ENCODE results near the gene CALHM3.
A peak's percentile ranks its signal among the peaks of the same experiment; 100 is the strongest.
"Not testable (repeated sequence)": the region's sequence is repeated elsewhere in the genome, so short reads cannot be mapped to it uniquely, and the experiment has no call there.

The CALHM3 gene

DNA sequence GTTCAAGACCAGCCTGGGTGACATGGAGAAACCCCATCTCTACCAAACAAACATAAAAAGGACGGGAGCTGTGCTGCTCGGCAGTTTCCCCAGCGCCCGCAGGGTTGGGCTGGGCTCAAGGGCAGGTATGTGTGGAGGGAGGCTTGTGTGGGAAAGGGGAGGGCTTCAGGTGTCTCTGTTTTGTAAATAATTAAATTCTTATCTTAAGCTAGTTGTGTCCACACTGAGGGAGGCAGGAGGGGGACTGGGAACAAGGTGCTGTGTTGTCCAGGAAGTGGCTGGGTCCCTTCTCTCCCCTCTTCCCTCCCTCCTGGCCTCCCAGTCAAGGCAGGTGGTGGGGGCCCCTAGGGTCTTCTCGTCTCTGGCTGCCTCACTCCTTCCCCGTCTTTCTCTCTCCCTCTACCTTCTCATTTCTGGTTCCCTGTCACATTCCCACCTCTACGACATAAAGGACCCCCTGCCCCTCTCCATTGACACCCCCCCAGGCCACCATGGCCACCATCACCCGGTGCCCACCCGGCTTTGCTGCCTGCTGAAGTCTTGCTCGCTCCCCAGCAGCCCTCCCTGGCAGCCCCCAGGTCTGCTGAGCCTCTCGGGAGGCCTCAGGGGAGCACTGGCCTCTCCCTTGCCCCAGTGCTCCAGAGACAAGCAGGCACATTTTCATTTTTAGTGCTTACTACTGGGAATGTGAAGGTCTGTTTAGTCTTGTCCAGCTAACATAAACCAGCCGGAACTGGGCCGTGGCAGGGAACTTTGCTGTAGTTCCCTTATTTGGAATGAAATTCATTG lies 33.7 kb upstream of the CALHM3 start:
- H3K9ac ChIP-seq (ENCODE audit: low read length), result peak overlapping the region; percentile 29
- H3K36me3 ChIP-seq (ENCODE audit: control insufficient read depth, insufficient read depth, low read length), result no peaks in the 10 kb centered on the region
- peak overlapping the region; percentile 64; the same call in 1 of the 2 replicates for H3K27ac ChIP-seq (ENCODE audit: low read depth, low read length)
- no peaks in the 10 kb centered on the region for H3K9me3 ChIP-seq (ENCODE audit: control insufficient read depth, insufficient read depth, low read depth, low read length)
- no peak overlapping the region for H3K4me3 ChIP-seq (ENCODE audit: low read depth, low read length)
- peaks cover 25% of the 10 kb centered on the region; the same call in 1 of the 2 replicates for H3K4me1 ChIP-seq (ENCODE audit: control insufficient read depth, insufficient read depth, low read length)
- no peaks in the 10 kb centered on the region for H3K27me3 ChIP-seq (ENCODE audit: control insufficient read depth, insufficient read depth, low read length)

DNA sequence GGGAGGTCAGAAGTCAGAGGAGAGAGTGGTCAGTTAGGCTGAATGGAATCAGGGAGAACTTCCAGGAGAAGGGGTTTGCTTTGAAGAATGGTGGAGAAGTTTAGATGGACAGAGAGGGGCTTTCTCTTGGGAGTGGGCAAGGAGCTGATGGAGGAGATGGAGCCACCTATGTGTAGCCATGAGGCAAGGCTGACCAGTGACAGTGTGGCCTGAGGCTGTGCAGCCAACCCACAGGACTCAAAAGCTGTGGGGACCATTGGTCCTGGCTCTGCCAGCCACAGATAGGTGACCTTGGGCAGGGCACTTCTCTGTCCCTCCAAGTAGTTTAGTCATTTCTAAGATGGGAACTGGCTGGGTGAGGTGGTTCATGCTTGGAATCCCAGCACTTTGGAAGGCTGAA lies 33.1 kb upstream of the CALHM3 start:
- Histone ChIP-seq H3K4me3 (ENCODE audit: low read depth, low read length) (no peak overlapping the region), H3K36me3 (ENCODE audit: control insufficient read depth, insufficient read depth, low read length) (no peaks in the 10 kb centered on the region), H3K27ac (ENCODE audit: low read depth, low read length) (no peak overlapping the region), H3K27me3 (ENCODE audit: control insufficient read depth, insufficient read depth, low read length) (no peaks in the 10 kb centered on the region), H3K4me1 (ENCODE audit: control insufficient read depth, insufficient read depth, low read length) (peaks cover 31% of the 10 kb centered on the region; the same call in 1 of the 2 replicates), H3K9ac (ENCODE audit: low read length) (no peak overlapping the region), H3K9me3 (ENCODE audit: control insufficient read depth, insufficient read depth, low read depth, low read length) (no peaks in the 10 kb centered on the region)

DNA sequence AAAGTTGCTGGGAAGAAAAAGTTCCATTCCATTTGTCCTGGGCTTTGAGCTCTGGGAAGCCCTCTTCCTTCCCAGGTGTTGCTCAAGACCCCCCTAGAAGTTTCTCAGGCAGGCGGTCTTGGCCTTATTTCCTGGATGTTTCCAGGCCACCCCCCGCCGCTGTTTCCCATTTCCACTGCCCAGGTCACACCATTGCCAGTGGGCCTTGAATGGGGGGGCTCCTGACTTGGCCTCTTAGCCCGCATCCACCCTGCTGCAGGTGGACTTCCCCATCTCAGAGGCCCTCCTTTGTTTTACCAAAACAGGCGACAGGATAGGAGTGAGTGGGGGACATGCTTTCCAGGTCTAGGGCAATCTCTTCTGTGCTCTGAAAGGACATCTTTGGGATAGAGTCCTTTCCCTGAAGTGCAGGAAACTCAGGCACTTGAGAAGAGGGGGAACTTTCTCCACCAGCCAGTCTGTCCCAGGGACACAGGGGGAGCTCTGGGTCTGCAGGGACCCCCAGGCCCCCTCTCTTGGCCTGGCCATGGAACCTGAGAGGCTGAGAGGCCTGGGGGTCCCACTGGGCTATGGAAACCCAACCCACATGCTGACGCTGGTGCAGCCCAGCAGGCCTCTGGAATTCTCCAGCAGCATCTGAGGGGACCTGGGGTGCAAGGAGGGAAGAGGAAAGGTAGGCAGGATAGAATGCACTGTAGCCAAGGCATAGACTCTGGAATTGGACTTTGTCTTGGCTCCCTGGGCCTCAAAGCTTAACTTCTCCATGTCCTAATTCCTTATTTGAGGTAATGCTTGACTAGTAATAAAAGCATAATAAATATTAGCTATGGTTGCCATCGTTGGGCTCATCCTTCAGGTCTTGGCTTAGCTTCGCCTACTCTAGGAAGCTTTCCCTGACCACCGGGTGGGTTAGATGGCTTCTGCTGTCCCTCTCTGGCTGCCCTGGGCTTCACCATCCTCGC lies 32.0 kb upstream of the CALHM3 start:
- no peaks in the 10 kb centered on the region for H3K9me3 ChIP-seq (ENCODE audit: control insufficient read depth, insufficient read depth, low read depth, low read length)
- H3K36me3 ChIP-seq (ENCODE audit: control insufficient read depth, insufficient read depth, low read length), result no peaks in the 10 kb centered on the region
- H3K27ac ChIP-seq (ENCODE audit: low read depth, low read length), result no peak overlapping the region
- peaks cover 34% of the 10 kb centered on the region; the same call in 1 of the 2 replicates for H3K4me1 ChIP-seq (ENCODE audit: control insufficient read depth, insufficient read depth, low read length)
- H3K27me3 ChIP-seq (ENCODE audit: control insufficient read depth, insufficient read depth, low read length), result no peaks in the 10 kb centered on the region
- no peak overlapping the region for H3K9ac ChIP-seq (ENCODE audit: low read length)
- no peak overlapping the region for H3K4me3 ChIP-seq (ENCODE audit: low read depth, low read length)

DNA sequence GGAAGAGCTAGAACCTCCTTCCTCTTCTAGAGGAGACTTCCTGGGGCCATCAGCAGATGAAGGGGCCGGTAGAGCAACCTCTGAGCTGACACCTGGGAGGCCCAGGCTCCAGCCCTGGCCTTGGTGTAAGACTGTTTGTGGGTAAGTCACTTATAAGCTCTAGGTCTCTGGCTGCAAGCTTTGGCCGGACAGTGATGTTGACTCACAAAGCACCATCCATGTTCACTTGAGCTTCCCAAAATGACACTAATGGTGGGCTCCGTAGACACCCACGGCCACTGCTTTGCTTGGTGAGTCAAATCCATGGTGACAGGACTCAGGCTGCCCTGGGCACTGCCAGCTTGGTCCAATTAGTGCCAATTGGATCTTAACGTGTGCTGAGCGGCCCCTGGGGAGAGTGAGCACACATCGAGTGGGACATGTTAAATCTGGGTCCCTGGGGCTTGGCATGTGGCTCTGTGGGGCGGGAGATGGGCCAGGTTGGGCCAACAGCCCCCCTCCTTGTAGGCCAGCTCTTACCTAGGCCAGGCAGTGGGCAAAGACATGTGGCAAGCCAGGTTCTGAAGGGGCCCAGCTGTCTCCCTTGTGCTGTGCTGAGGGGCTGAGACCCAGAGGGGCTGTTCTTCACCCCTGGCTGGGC lies 31.1 kb upstream of the CALHM3 start:
- Histone ChIP-seq H3K27ac (ENCODE audit: low read depth, low read length) (no peak overlapping the region), H3K9me3 (ENCODE audit: control insufficient read depth, insufficient read depth, low read depth, low read length) (no peaks in the 10 kb centered on the region), H3K27me3 (ENCODE audit: control insufficient read depth, insufficient read depth, low read length) (no peaks in the 10 kb centered on the region), H3K4me3 (ENCODE audit: low read depth, low read length) (no peak overlapping the region), H3K36me3 (ENCODE audit: control insufficient read depth, insufficient read depth, low read length) (no peaks in the 10 kb centered on the region), H3K9ac (ENCODE audit: low read length) (no peak overlapping the region), H3K4me1 (ENCODE audit: control insufficient read depth, insufficient read depth, low read length) (peaks cover 34% of the 10 kb centered on the region; the same call in 1 of the 2 replicates)

DNA sequence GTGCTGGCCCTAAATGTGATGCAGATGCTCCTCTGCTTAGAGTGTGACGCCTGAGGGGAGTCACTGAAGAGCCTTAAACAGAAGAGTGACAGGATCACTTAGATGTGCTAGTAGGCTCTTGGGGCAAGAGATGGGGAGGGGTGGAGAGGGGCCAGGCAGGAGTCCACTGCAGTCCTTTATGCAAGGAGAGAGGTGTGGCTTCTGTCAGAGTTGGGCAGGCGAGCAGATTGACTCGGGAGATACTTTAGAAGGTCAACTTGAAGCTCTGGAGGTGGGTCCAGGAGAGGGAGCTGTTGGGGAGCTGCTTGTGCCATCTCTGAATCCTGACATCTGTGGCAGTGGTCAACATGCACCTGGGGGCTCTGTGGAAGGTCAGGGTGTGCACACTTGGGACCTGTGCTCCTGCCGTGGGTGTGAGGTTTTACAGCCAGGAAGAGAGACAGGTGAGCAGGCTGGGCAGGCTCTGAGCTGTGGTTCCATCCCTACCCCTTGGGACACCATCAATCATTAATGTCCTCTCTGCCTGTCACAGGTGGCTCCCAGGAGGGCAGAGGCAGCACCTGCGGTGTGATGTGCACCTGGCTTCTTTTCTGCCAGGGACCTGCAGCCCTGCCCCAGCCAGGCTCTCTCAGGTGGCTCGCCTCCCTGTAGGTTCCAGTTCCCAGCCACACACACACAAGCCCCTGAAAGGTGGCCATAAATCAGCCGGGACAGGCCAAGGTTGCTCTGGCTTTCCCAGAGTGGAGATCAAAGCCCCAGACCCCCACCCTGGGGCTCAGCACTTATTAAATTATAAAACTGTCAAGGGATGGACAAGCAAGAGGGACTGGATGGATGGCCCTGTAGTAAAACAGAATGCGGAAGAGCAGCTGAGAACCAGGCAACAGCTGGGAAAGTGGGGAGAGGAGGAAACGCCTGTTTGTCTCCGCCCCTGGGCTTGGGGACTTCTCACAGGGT lies 28.5 kb upstream of the CALHM3 start:
- H3K9me3 ChIP-seq (ENCODE audit: control insufficient read depth, insufficient read depth, low read depth, low read length), result no peaks in the 10 kb centered on the region
- H3K27ac ChIP-seq (ENCODE audit: low read depth, low read length), result no peak overlapping the region
- H3K36me3 ChIP-seq (ENCODE audit: control insufficient read depth, insufficient read depth, low read length), result no peaks in the 10 kb centered on the region
- peaks cover 34% of the 10 kb centered on the region; the same call in 1 of the 2 replicates for H3K4me1 ChIP-seq (ENCODE audit: control insufficient read depth, insufficient read depth, low read length)
- no peak overlapping the region for H3K9ac ChIP-seq (ENCODE audit: low read length)
- H3K4me3 ChIP-seq (ENCODE audit: low read depth, low read length), result no peak overlapping the region
- no peaks in the 10 kb centered on the region for H3K27me3 ChIP-seq (ENCODE audit: control insufficient read depth, insufficient read depth, low read length)

DNA sequence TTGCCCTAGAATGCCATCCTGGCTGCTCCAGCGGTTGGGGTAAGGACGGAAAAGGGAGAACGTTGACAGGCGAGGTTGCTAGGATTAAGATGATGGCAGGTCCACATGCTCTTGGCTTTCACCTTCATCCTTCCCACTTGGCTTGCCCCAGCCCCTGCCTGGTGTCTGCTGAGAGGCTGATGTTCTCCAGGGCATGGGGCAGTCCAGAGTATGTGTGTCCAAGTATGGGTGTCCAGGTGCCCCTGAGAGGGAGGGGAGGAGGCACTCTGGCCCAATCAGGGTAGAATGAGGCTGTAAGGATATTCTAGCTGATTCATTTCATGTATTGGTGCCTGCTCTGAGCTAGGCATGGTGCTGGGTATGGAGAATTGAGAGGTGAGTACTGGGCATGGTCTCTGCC lies 27.0 kb upstream of the CALHM3 start:
- no peak overlapping the region for H3K27ac ChIP-seq (ENCODE audit: low read depth, low read length)
- H3K36me3 ChIP-seq (ENCODE audit: control insufficient read depth, insufficient read depth, low read length), result no peaks in the 10 kb centered on the region
- no peaks in the 10 kb centered on the region for H3K27me3 ChIP-seq (ENCODE audit: control insufficient read depth, insufficient read depth, low read length)
- no peak overlapping the region for H3K9ac ChIP-seq (ENCODE audit: low read length)
- H3K4me3 ChIP-seq (ENCODE audit: low read depth, low read length), result no peak overlapping the region
- peaks cover 29% of the 10 kb centered on the region; the same call in 1 of the 2 replicates for H3K4me1 ChIP-seq (ENCODE audit: control insufficient read depth, insufficient read depth, low read length)
- H3K9me3 ChIP-seq (ENCODE audit: control insufficient read depth, insufficient read depth, low read depth, low read length), result no peaks in the 10 kb centered on the region

DNA sequence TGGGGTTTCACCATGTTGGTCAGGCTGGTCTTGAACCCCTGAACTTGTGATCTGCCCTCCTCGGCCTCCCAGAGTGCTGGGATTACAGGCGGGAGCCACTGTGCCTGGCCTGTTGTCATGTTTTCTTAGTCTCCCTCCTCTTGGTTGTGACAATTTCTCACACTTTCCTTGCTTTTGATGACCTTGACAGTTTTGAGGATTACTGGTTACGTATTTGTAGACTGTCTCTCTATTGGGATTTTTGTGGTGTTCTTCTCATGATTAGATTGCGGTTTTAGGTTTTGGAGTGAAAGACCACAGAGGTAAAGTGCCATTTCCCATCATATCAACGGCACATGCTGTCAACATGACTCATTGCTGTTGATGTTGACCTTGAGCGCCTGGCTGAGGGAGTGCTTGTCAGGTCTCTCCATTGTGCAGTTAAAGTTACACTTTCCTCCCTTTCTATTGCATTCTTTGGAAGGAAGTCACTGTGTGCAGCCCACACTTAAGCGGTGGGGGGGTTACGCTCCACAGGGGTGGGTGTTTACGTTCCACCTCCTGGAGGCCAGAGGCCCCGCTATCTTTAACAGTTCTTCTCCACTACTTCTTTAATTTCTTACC lies 25.2 kb upstream of the CALHM3 start:
- no peaks in the 10 kb centered on the region for H3K27me3 ChIP-seq (ENCODE audit: control insufficient read depth, insufficient read depth, low read length)

DNA sequence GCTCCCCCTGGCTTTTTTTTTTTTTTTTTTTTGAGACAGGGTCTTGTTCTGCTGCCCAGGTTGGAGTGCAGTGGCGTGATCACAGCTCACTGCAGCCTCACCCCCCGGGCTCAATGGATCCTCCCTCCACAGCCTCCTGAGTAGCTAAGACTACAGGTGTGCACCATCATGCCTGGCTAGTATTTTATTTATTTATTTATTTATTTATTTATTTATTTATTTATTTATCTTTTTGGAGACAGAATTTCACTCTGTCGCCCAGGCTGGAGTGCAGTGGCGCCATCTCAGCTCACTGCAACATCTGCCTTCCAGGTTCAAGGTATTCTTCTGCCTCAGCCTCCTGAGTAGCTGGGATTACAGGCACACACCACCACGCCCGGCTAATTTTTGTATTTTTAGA lies 24.7 kb upstream of the CALHM3 start:
- not testable (repeated sequence) for H3K9me3 ChIP-seq (ENCODE audit: control insufficient read depth, insufficient read depth, low read depth, low read length); H3K9ac ChIP-seq (ENCODE audit: low read length); H3K27ac ChIP-seq (ENCODE audit: low read depth, low read length); H3K4me3 ChIP-seq (ENCODE audit: low read depth, low read length); H3K27me3 ChIP-seq (ENCODE audit: control insufficient read depth, insufficient read depth, low read length); H3K36me3 ChIP-seq (ENCODE audit: control insufficient read depth, insufficient read depth, low read length)
- peaks cover 40% of the 10 kb centered on the region for H3K4me1 ChIP-seq (ENCODE audit: control insufficient read depth, insufficient read depth, low read length)

More for the DNA sequence above, 25.2 kb upstream of the CALHM3 start:
- H3K27ac ChIP-seq (ENCODE audit: low read depth, low read length), result no peak overlapping the region
- no peak overlapping the region for H3K9ac ChIP-seq (ENCODE audit: low read length)
- H3K36me3 ChIP-seq (ENCODE audit: control insufficient read depth, insufficient read depth, low read length), result no peaks in the 10 kb centered on the region
- H3K4me1 ChIP-seq (ENCODE audit: control insufficient read depth, insufficient read depth, low read length), result peaks cover 40% of the 10 kb centered on the region
- H3K4me3 ChIP-seq (ENCODE audit: low read depth, low read length), result no peak overlapping the region
- H3K9me3 ChIP-seq (ENCODE audit: control insufficient read depth, insufficient read depth, low read depth, low read length), result no peaks in the 10 kb centered on the region

DNA sequence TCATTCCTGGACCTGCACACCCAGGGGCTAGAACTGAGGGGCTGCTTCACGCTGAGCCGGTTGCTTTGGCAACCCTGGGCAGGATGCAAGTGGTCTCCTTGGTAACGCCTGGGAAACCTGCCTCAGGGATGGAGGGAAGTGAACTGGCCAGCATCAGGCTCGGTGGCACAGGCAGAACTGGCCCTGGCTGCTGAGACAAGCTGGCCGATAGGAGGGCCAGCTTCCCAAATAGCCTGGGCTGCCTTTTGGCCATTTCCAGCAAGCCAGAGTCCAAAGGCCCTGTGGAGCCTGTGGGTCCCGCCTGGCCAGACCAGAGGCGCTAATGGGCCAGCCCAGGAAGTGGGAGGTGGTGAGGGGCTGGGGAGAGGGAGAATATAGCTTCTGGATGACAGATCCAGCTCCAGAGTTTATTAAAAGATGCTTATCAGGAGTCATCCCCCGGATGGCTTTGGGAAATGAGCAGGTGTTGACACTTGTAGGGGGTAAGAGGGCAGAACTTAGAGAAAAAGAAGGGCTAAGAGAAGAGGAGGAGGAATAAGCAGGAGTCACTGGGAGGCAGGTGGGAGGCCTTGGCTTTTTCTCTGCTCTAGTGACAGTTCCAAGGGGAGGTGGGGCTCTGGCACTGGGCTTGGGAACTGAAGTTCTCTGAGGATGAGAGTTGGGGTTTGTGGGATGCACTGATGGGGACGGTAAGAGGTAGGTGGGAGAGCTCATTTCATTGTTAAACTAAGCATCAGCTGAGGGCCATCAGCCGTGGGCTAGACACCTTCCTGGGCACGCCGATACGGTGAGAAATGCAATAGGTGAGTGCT lies 24.0 kb upstream of the CALHM3 start:
- Histone ChIP-seq H3K9me3 (ENCODE audit: control insufficient read depth, insufficient read depth, low read depth, low read length) (no peaks in the 10 kb centered on the region), H3K27ac (ENCODE audit: low read depth, low read length) (no peak overlapping the region; the same call in 1 of the 2 replicates), H3K4me1 (ENCODE audit: control insufficient read depth, insufficient read depth, low read length) (peaks cover 35% of the 10 kb centered on the region), H3K9ac (ENCODE audit: low read length) (no peak overlapping the region), H3K4me3 (ENCODE audit: low read depth, low read length) (no peak overlapping the region), H3K27me3 (ENCODE audit: control insufficient read depth, insufficient read depth, low read length) (no peaks in the 10 kb centered on the region), H3K36me3 (ENCODE audit: control insufficient read depth, insufficient read depth, low read length) (no peaks in the 10 kb centered on the region)
